ENCODE results near the gene PDE1C.
A peak's percentile ranks its signal among the peaks of the same experiment; 100 is the strongest.

PDE1C gene

GRCh38 chr7:31954500-31954899, 115.7 kb downstream of the PDE1C start:
- DNase-seq (ENCODE audit: low read depth), result no peak
- no peak for TF ChIP-seq CTCF (IDR thresholded peaks at IDR 0.05; ENCODE audit: low read depth, low read length, missing control alignments)
- H3K4me3 ChIP-seq (ENCODE audit: low read depth, low read length), result no peak overlapping the region

DNA sequence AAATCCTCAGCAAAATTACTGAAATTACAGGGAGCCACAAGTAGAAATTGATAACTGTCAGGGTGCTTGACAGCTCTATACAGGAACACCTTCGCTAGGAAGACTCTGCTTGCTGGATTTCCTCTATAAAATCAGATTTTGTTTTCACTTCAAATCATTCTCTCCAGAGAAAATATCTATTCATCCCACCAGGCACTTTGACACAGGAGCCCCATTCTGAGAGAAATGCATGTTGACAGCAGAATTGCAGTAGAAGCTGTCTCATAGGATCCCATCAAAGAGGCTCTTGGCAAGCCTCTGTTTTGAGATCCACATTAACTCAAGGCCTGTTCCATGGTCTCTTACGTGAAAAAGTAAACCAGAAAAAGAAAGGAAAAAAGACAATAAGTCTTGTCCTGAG, 116.8 kb downstream of the PDE1C start:
- DNase-seq (ENCODE audit: low read depth), result no peak
- H3K4me3 ChIP-seq (ENCODE audit: low read depth, low read length), result no peak overlapping the region
- no peak for TF ChIP-seq CTCF (IDR thresholded peaks at IDR 0.05; ENCODE audit: low read depth, low read length, missing control alignments)

- no peak for TF ChIP-seq CTCF (IDR thresholded peaks at IDR 0.05; ENCODE audit: low read depth, low read length, missing control alignments)
- DNase-seq (ENCODE audit: low read depth), result no peak
- no peak overlapping the region for H3K4me3 ChIP-seq (ENCODE audit: low read depth, low read length)
Measured at GRCh38 chr7:31950091-31950755, 120.0 kb downstream of the PDE1C start.

DNA sequence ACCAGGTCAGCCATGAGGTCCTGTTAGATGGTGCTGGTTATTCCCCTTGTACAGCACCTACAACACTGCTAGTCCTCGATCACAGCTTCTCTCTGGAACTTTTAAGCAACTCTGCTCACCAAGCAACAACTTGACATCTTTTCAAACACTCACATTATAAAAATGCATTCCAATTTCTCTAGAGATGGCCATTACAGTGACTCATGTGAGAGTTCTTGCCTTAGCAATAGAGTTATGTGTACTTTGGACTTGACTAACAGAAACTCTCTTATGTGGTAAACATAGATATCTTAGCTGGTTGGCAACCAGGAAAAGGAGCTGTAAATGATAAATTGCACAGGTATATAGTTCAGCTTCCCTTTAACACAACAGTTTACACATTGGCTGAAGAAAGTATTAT, 122.2 kb downstream of the PDE1C start:
- DNase-seq (ENCODE audit: low read depth), result no peak
- no peak overlapping the region for H3K4me3 ChIP-seq (ENCODE audit: low read depth, low read length)
- no peak for TF ChIP-seq CTCF (IDR thresholded peaks at IDR 0.05; ENCODE audit: low read depth, low read length, missing control alignments)

GRCh38 chr7:31940167-31940566, 130.0 kb downstream of the PDE1C start:
- TF ChIP-seq CTCF (IDR thresholded peaks at IDR 0.05; ENCODE audit: low read depth, low read length, missing control alignments), result no peak
- no peak overlapping the region for H3K4me3 ChIP-seq (ENCODE audit: low read depth, low read length)
- no peak for DNase-seq (ENCODE audit: low read depth)

GRCh38 chr7:31939076-31939475, 131.1 kb downstream of the PDE1C start:
- no peak for DNase-seq (ENCODE audit: low read depth)
- TF ChIP-seq CTCF (IDR thresholded peaks at IDR 0.05; ENCODE audit: low read depth, low read length, missing control alignments), result no peak

DNA sequence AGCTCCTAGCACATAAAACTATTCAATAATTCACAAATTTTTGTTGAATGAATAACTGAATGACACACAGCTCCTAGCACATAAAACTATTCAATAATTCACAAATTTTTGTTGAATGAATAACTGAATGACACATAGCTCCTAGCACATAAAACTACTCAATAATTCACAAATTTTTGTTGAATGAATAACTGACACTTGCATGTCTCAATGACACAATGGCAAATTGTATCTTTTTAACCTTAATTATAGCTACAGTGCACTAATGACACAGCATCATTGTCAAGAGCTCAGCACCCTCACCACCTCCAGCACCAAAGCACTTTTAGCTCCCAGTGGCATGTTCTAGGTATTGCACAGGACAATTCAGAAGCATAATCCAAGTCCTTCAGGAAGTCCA, 131.6 kb downstream of the PDE1C start:
- DNase-seq (ENCODE audit: low read depth), result no peak
- peak; percentile 11 for TF ChIP-seq CTCF (IDR thresholded peaks at IDR 0.05; ENCODE audit: low read depth, low read length, missing control alignments)
- H3K4me3 ChIP-seq (ENCODE audit: low read depth, low read length), result no peak overlapping the region

More at GRCh38 chr7:31939076-31939475, 131.1 kb downstream of the PDE1C start:
- H3K4me3 ChIP-seq (ENCODE audit: low read depth, low read length), result no peak overlapping the region
